Jurkat, Clone E6-1 (cell line): ENCODE measurements around the gene OPTN. TPM values are rescaled to one million over a fixed set of nuclear protein-coding genes. Genes with fewer than 3 reads are reported as not detected.
"Not testable (repeated sequence)": the region's sequence is repeated elsewhere in the genome, so short reads cannot be mapped to it uniquely, and the experiment has no call there.

Source experiments
- DNase-seq: peaks from one replicate; pipeline ENCODE4 v3.0.0-alpha.2; 2011; ENCODE audit warnings: low read depth, low spot score
- H3K4me3 ChIP-seq: 2 replicates; pipeline ENCODE4 v1.5.1; 2011; ENCODE audit warnings: mild to moderate bottlenecking, low read length, control low read depth, moderate library complexity
- polyA plus RNA-seq: library from polyadenylated mRNA; unstranded; fragments of >200 nt; gene quantifications from one replicate; pipeline ENCODE4 v1.2.1, GENCODE V29; 2012; ENCODE audit warnings: missing spikeins; ENCODE audit not compliant: insufficient read length, insufficient read depth

The OPTN gene
- 10.8 TPM for polyA plus RNA-seq

DNA sequence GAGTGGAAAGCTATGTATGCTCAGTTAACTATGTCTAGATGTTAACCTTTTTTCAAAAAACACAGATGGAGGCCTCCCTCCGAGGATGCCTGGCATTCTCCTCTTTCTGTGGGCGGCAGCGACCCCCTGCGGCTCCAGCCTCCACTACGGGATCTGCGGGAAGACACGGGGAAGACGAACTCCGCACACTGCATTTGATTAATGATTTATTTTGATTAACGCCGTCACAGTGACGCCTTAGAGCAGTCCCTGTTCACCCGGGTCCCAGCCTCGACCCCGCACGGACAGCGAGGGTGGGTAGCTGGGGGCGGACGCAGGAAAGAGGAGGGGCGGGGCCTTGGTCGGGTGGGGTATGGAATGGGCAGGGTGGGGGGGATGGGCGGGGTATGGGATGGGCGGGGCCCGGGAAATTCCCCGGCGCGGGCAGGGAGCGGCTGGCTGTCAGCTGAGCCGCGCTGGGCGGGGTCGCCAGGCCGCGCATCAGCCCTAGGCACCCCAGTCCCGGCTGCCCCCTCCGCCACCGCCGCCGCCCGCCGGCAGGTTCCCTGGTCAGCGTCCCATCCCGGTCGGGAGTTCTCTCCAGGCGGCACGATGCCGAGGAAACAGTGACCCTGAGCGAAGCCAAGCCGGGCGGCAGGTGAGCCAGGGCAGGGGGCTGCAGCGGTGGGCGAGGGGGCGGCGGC lies at the start of gene OPTN:
OPTN (plus strand) TSS at position 498 of the 683 bp plus-strand sequence. CDS start 8,960 bp downstream, outside the sequence.
- DNase-seq = peak; percentile 42
- peak within 1 kb of the TSS; percentile 65 for H3K4me3 ChIP-seq

DNA sequence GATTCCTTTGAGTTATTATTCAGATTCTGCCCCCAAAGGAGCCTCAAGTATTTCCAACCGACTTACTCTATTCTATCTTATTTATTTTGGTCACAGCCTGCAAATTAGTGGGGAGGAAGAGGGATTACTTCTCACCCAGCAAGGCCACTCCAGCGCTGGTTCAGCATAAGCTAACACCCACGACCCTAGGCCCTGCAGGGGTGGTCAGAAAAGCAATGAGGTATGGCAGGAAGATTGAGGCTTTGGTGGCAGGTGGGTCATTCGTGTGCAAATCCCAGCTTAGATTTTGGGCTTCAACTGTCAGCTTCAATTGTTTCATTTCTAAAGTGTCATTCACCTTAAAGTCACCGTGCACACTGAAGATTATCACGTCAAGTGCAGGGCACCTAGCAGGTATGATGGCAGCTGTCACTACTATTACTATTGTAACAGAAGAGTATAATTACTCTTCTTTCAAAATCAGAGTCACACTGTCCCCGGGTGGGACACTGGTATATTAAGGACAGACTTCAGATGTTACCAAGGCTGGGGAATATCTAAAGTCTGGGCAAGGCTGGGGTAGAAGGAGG lies 48.8 kb upstream of the OPTN start:
- DNase-seq = no peak
- no peak overlapping the region for H3K4me3 ChIP-seq

- not testable (repeated sequence) for DNase-seq, H3K4me3 ChIP-seq
Observed at GRCh38 chr10:13053208-13053607, 46.8 kb upstream of the OPTN start.

GRCh38 chr10:13053794-13054462 lies 46.0 kb upstream of the OPTN start:
- DNase-seq = no peak
- H3K4me3 ChIP-seq = no peak overlapping the region

DNA sequence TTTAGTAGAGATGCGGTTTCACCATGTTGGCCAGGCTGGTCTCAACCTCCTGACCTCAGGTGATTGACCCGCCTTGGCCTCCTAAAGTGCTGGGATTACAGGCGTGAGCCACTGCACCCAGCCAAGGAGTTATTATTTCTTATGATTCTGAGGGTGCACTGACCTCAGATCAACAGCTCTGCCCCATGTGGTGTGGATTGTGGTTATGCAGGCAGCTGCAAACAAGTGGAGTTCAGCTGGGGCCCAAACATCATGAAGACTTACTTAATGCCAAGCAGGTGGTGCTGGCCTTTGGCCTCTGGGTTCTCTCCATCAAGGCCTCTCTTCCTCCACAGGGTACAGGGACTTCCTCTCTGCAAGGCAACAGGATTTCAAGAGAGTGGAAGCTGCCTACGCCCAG lies 45.1 kb upstream of the OPTN start:
- peak; percentile 16 for DNase-seq
- no peak overlapping the region for H3K4me3 ChIP-seq

DNA sequence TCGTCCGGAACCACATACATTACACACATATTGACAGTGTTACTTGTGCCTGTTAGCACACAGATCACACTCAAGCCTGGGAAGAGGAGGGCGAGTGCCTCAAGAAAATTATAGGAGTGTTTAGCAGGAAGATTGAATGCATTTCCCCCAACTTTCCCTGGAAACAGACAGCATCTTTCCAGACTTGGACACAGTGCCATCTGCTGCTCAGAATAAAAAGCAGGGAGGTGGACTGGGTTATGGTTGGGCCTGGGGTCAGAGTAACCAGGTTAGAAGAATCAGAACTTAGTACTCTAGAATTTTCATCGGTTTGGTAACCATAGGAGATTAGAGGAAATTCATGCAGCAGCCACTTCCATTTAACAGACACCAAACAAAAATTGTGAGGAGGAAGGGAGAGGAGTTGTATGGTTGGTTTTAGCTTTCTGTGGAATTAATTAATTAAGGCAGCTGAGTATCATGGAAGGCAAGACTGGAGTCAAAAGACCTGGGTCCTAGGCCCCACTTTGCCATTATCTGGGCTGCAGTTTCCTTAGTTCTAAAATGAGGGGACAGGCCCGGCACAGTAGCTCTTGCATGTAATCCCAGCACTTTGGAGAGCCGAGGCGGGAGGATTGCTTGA lies 43.4 kb upstream of the OPTN start:
- no peak for DNase-seq
- no peak overlapping the region for H3K4me3 ChIP-seq

DNA sequence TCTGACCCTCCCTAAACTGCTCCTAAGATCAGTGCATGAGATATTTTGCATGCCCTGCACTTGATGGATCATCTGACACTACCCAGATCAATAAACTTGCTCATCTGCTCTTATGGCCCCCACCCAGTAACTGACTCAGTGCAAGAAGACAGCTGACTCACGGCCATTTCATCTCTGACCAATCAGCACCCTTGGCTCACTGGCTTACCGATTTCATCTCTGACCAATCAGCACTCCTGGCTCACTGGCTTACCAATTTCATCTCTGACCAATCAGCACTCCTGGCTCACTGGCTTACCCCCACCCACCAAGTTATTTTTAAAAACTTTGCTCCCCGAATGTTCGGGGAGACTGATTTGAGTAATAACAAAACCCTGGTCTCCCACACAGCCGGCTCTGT lies 37.2 kb upstream of the OPTN start:
- no peak for DNase-seq
- H3K4me3 ChIP-seq = no peak overlapping the region

GRCh38 chr10:13066527-13066926 lies 33.4 kb upstream of the OPTN start:
- DNase-seq = no peak
- no peak overlapping the region for H3K4me3 ChIP-seq

GRCh38 chr10:13067431-13067830 lies 32.5 kb upstream of the OPTN start:
- no peak overlapping the region for H3K4me3 ChIP-seq
- DNase-seq = no peak

DNA sequence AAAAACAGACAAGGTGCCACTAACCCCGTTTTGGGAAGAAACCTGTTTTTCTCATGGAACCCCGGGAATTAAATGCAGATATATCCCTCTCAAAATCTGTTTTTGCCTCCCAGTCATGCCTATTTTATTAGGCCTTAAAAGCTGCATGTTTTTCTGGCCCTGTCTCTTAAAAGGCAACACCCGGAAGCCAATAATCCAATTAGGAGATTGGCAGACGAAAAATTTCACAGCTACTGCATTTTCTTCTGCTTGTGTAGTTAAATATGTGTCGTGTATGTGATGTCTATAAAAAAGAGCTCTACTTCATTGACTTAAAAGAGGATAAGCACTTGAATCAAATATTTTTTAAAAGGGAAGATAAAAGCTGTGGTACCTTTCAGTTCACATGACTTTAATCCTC lies 31.9 kb upstream of the OPTN start:
- no peak overlapping the region for H3K4me3 ChIP-seq
- DNase-seq = no peak

GRCh38 chr10:13068484-13068883 lies 31.5 kb upstream of the OPTN start:
- H3K4me3 ChIP-seq = no peak overlapping the region
- no peak for DNase-seq

DNA sequence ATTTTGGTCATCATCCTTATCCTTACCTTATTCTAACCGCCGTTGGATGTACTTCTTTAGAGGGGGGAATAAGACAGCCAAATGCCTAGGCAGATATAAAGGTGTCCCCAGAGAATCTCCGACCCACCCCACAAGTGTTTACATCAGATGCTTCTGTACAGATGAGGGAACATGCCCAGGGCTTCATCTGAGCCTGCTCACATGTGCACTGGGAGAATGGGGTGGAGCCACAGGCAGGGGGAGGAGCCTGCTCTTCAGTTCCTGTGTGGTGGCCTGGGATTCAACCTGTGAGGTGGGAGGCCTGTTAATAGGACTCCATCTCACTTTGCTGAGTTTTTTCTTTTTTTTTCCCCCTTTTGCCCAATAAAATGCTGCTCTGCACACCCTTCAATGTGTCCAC lies 27.6 kb upstream of the OPTN start:
- DNase-seq = no peak

GRCh38 chr10:13074563-13075451 lies 25.2 kb upstream of the OPTN start:
- peak; percentile 25 for DNase-seq
- H3K4me3 ChIP-seq = no peak overlapping the region

More for the DNA sequence above, 27.6 kb upstream of the OPTN start:
- no peak overlapping the region for H3K4me3 ChIP-seq

- DNase-seq = no peak
- no peak overlapping the region for H3K4me3 ChIP-seq
Observed at GRCh38 chr10:13078912-13079775, 20.8 kb upstream of the OPTN start.

DNA sequence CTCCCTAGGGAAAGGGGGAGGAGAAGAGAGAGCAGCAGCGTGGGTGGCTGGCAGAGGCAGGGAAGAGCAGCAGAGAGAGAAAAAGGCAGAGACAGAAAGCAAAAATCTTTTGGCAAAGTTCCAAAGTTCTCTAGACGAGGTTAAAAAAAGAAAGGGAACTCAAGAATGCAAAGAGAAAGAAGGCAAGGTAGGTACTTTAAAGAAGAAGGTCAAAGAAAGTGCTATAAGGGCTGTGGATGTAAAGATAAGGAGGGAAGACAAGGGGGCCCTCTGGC lies 20.2 kb upstream of the OPTN start:
- no peak for DNase-seq
- H3K4me3 ChIP-seq = no peak overlapping the region

GRCh38 chr10:13080643-13081042 lies 19.3 kb upstream of the OPTN start:
- no peak for DNase-seq

DNA sequence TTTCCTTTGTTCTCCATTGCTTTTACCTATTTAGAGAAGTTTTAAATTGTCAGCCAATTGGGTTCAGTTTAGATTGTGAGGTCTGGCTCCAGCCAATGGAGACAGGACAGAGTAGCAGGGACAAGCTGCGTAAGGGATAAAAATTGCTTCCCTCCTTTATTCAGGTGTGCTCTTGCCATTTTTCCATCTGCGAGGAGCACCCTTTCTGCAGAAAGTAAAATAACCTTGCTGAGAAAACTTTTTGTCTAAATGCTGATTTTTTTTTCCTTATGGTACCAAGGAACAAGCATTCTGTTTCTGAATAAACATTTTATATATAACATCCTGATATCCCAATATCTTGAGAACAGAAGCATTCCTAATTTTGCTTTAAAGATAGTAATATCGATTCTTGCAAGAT lies 16.3 kb upstream of the OPTN start:
- H3K4me3 ChIP-seq, DNase-seq: not testable (repeated sequence)

More at GRCh38 chr10:13080643-13081042, 19.3 kb upstream of the OPTN start:
- no peak overlapping the region for H3K4me3 ChIP-seq

GRCh38 chr10:13086056-13086455 lies 13.9 kb upstream of the OPTN start:
- no peak for DNase-seq
- H3K4me3 ChIP-seq = no peak overlapping the region
